ENCODE measurements around the gene RHBDF1. TPM values are rescaled to one million over a fixed set of nuclear protein-coding genes. Genes with fewer than 3 reads are reported as not detected.

Gene RHBDF1
- total and polyA plus RNA-seq, 8 donors: 33.4 to 50.0 (median 39.7) TPM

DNA sequence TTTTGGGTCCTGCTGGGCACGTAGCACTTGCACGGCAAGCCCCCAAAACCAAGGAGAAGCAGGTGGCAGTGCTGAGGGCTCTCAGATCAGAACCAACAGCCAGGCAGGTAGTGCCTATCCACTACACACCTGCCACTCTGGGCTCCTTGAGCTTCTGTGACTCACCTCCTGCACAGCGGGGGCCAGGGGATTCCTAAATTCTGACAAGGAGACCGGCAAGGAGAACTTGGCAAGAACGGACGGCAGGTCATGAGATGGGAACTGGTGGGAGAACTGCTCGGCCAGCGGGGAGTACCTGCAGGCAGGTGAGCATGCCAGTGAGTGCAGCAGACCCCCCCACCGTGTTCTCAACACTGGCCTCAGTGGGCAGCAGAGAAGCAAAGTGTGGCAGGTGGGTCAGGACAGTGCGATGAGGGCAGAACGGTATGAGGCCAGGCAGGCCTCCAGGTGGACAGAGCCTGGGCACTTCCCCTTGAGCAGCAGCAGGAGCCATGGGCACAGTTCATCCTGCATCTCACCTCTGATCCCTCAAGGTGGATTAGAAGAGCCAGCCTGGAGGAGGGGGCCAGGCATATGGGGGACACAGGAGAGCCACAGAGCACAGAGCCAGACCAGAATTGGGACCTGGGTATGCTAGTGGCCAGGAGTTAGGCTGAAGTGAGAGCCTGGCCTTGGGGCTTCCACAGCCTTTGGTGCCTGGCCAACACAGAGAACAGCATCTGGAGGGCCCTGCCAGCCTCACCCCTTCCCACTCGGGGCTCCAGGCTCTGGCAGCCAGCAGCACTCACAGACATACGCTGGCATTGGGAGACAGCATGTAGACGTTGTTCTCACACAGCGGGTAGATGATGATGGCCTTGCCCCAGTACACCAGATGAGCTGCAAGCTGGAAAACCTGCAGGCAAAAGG lies 20.3 kb upstream of the RHBDF1 start:
- no peak overlapping the region for H3K4me3 ChIP-seq
- H3K27ac ChIP-seq: no peak overlapping the region
- H3K9me3 ChIP-seq: no peaks in the 10 kb centered on the region
- H3K4me1 ChIP-seq: peaks cover 2 to 9% of the 10 kb centered on the region in 2 donors
- intact Hi-C loops (cut with DNase I): no loop called here
- TF ChIP-seq, protein P1, sequence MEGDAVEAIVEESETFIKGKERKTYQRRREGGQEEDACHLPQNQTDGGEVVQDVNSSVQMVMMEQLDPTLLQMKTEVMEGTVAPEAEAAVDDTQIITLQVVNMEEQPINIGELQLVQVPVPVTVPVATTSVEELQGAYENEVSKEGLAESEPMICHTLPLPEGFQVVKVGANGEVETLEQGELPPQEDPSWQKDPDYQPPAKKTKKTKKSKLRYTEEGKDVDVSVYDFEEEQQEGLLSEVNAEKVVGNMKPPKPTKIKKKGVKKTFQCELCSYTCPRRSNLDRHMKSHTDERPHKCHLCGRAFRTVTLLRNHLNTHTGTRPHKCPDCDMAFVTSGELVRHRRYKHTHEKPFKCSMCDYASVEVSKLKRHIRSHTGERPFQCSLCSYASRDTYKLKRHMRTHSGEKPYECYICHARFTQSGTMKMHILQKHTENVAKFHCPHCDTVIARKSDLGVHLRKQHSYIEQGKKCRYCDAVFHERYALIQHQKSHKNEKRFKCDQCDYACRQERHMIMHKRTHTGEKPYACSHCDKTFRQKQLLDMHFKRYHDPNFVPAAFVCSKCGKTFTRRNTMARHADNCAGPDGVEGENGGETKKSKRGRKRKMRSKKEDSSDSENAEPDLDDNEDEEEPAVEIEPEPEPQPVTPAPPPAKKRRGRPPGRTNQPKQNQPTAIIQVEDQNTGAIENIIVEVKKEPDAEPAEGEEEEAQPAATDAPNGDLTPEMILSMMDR (IDR thresholded peaks at IDR 0.05): no peak
- DNase-seq: no peak
- no peaks in the 10 kb centered on the region for H3K27me3 ChIP-seq
- peaks cover 0 to 51% of the 10 kb centered on the region in 2 donors for H3K36me3 ChIP-seq
- ATAC-seq: peak; percentile 13

DNA sequence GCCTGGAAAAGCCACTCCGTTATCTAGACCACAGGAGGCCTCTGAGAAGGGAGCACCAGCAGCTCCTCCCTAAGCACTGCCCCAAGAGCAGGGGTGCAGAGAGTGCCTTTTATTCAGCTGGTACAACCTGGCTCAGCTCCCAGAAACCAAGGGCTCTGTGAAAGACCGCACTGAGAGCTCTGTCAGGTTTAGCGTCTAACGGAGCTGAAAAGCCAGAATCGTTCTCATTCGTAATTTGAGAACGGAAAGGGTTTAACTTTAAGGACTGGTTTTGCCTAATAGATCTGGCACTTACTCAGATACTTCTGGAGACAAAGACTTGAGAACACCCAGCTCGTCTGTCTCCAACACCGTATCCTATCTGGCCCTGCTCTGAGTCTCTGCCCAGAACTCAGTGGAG lies 19.1 kb upstream of the RHBDF1 start:
- DNase-seq: peak in 1 of 4 donors; percentile 67

DNA sequence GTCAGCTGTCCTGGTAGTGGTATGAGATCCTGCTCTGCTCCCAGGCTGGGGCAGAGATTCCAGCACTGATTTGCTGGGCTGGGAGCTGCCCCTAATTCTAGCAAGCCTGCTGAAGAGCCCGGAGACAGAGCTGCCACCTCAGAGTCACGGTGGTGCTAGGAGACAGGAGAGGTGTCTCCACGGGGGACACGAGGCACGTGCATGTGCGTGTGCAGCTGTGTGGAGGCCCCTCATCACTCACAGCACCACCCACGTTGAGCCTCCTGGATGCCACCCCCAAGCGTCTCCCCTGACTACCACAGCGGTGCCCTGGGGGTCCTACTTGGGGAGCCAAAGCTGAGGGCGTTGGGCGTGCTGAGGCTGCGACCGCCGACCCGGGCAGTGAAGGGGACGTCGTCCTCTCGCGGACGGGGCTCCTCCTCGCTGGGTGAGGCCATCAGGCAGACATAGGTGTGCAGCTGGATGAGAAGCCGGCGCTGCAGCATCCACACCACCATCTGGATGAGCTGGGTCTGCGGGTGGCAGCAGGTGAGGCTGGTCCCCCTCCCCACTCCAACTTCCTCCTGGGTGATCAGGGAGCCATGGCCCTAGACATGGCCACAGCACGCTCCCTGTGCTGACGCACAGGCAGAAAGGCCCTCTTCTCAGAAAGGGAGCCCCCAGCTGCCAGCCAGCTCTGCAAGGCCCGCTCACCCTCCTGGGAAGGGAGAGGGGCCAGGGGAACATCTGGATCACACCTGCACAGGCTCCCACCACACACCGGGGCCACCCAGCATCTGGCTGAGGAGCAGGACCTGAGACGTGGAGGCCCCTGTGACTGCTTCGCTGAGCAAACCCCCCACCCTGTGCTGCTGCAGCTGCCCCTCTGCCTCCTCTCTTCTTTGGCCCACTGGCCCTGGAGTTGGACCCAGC lies 17.2 kb upstream of the RHBDF1 start:
- intact Hi-C loops (cut with DNase I): no loop called here
- ATAC-seq (no peak), DNase-seq (peak in 1 of 4 donors; percentile 55)
- Histone ChIP-seq H3K27me3 (no peaks in the 10 kb centered on the region), H3K36me3 (peaks cover 0 to 77% of the 10 kb centered on the region in 2 donors), H3K4me3 (no peak overlapping the region), H3K9me3 (no peaks in the 10 kb centered on the region), H3K4me1 (peaks cover 9 to 17% of the 10 kb centered on the region in 2 donors), H3K27ac (no peak overlapping the region)
- TF ChIP-seq, protein P1 (IDR thresholded peaks at IDR 0.05): no peak

More for the DNA sequence above, 19.1 kb upstream of the RHBDF1 start:
- Histone ChIP-seq H3K9me3 (no peaks in the 10 kb centered on the region), H3K4me1 (no peaks in the 10 kb centered on the region), H3K27me3 (no peaks in the 10 kb centered on the region), H3K4me3 (no peak overlapping the region), H3K27ac (no peak overlapping the region), H3K36me3 (peaks cover 0 to 60% of the 10 kb centered on the region in 2 donors)
- intact Hi-C loops (cut with DNase I): no loop called here
- peak; percentile 66 for ATAC-seq
- TF ChIP-seq, protein P1 (IDR thresholded peaks at IDR 0.05): no peak

DNA sequence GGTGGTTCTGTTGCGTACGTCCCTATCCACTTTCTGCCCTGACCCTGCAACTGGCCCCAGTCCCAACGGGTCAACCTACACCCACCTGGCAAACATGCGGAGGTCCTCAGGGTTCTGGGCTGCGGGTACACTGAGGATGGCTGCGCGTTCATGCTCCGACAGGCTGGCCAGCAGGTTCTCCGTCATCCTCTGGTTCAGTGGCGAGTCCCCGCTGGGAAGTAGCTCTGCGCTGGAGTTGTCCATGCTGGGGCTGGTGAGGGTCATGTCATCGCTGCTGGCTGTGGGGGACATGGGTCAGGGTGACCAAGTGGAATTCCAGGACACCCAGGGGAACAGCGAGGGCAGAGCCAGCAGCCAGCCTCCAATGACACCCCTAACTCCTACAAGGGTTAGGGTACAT lies 16.2 kb upstream of the RHBDF1 start:
- DNase-seq (no peak), ATAC-seq (no peak)
- Histone ChIP-seq H3K27me3 (no peaks in the 10 kb centered on the region), H3K27ac (no peak overlapping the region), H3K4me1 (peaks cover 16 to 27% of the 10 kb centered on the region in 2 donors), H3K4me3 (no peak overlapping the region), H3K36me3 (peaks cover 0 to 81% of the 10 kb centered on the region in 2 donors), H3K9me3 (no peaks in the 10 kb centered on the region)
- intact Hi-C loops (cut with DNase I): no loop called here
- TF ChIP-seq, protein P1 (IDR thresholded peaks at IDR 0.05): no peak

Data from left lung (tissue), 10 donors.